ENCODE measurements around the gene CYB561D2. TPM values are rescaled to one million over a fixed set of nuclear protein-coding genes. Genes with fewer than 3 reads are reported as not detected.

CYB561D2 gene
- total and polyA plus RNA-seq, 2 of the 13 experiments (the other 11 are each of a cell fraction or from before 2014, with no cell fraction given), result 11.1 to 17.2 TPM

GRCh38 chr3:50336452-50337174 is 14.0 kb upstream of the CYB561D2 start (continued):
- TF ChIP-seq HMGXB3 (CRISPR knock-in tag; IDR thresholded peaks at IDR 0.05; ENCODE audit: borderline replicate concordance) (no peak), NPAS2 (CRISPR knock-in tag; IDR thresholded peaks at IDR 0.05; ENCODE audit: borderline replicate concordance) (no peak), RARA (CRISPR knock-in tag; IDR thresholded peaks at IDR 0.05) (no peak), ZSCAN22 (CRISPR knock-in tag; IDR thresholded peaks at IDR 0.05) (no peak), ZNF33A (CRISPR knock-in tag; IDR thresholded peaks at IDR 0.05; ENCODE audit: borderline replicate concordance) (no peak), SNAI1 (CRISPR knock-in tag; IDR thresholded peaks at IDR 0.05; ENCODE audit: borderline replicate concordance) (no peak), CAMTA2 (CRISPR knock-in tag; IDR thresholded peaks at IDR 0.05; ENCODE audit: borderline replicate concordance) (no peak), ZNF614 (CRISPR knock-in tag; IDR thresholded peaks at IDR 0.05; ENCODE audit: borderline replicate concordance) (no peak), LCORL (IDR thresholded peaks at IDR 0.05) (no peak), LCORL (CRISPR knock-in tag; IDR thresholded peaks at IDR 0.05) (no peak), SOX13 (IDR thresholded peaks at IDR 0.05) (no peak), SOX13 (CRISPR knock-in tag; conservative IDR thresholded peaks at IDR 0.05 in 1 of 2, IDR thresholded peaks at IDR 0.05 in 1 of 2) (no peak), ZNF256 (CRISPR knock-in tag; conservative IDR thresholded peaks at IDR 0.05) (no peak; the same call in 1 of the 2 replicates), STAT5B (CRISPR knock-in tag; IDR thresholded peaks at IDR 0.05) (no peak), AFF4 (CRISPR knock-in tag; IDR thresholded peaks at IDR 0.05) (no peak), ZNF24 (IDR thresholded peaks at IDR 0.05) (no peak), NCOA1 (CRISPR knock-in tag; IDR thresholded peaks at IDR 0.05) (no peak), ZMAT5 (CRISPR knock-in tag; IDR thresholded peaks at IDR 0.05; ENCODE audit: borderline replicate concordance, low read depth) (no peak), GATA4 (IDR thresholded peaks at IDR 0.05; ENCODE audit: borderline replicate concordance, low read depth) (no peak), JUNB (CRISPR knock-in tag; IDR thresholded peaks at IDR 0.05; ENCODE audit: borderline replicate concordance) (no peak)
